SW 1271 (cell line): ENCODE results near the gene TPPP.
"Not testable (repeated sequence)": the region's sequence is repeated elsewhere in the genome, so short reads cannot be mapped to it uniquely, and the experiment has no call there.

Source experiments
- DNase-seq, 2 experiments: peaks; one replicate each; lab custom pipeline; 2025; lab: John Stamatoyannopoulos, UW

The TPPP gene

GRCh38 chr5:692529-693041, 567 bp downstream of the TPPP start:
- not testable (repeated sequence) for DNase-seq

GRCh38 chr5:691817-692528, 1.2 kb downstream of the TPPP start:
- DNase-seq = no peak

- DNase-seq = not testable (repeated sequence)
Observed at GRCh38 chr5:691049-691448, 2.1 kb downstream of the TPPP start.

GRCh38 chr5:690293-690692, 2.9 kb downstream of the TPPP start:
- DNase-seq = not testable (repeated sequence)

GRCh38 chr5:688348-689010, 4.7 kb downstream of the TPPP start:
- DNase-seq = not testable (repeated sequence)

- DNase-seq = not testable (repeated sequence)
Observed at GRCh38 chr5:686936-687335, 6.2 kb downstream of the TPPP start.

GRCh38 chr5:686172-686523, 7.0 kb downstream of the TPPP start:
- not testable (repeated sequence) for DNase-seq

GRCh38 chr5:685262-686171, 7.6 kb downstream of the TPPP start:
- no peak for DNase-seq

GRCh38 chr5:684751-685216, 8.4 kb downstream of the TPPP start:
- no peak for DNase-seq

- DNase-seq = no peak
Observed at GRCh38 chr5:683551-684481, 9.3 kb downstream of the TPPP start.

GRCh38 chr5:682651-683358, 10.3 kb downstream of the TPPP start:
- not testable (repeated sequence) for DNase-seq

GRCh38 chr5:682216-682615, 10.9 kb downstream of the TPPP start:
- not testable (repeated sequence) for DNase-seq

- not testable (repeated sequence) for DNase-seq
Observed at GRCh38 chr5:681317-682191, 11.6 kb downstream of the TPPP start.

- not testable (repeated sequence) for DNase-seq
Observed at GRCh38 chr5:680836-681235, 12.3 kb downstream of the TPPP start.

- DNase-seq = not testable (repeated sequence)
Observed at GRCh38 chr5:680118-680795, 12.9 kb downstream of the TPPP start.

- not testable (repeated sequence) for DNase-seq
Observed at GRCh38 chr5:679166-679895, 13.8 kb downstream of the TPPP start.

GRCh38 chr5:678521-678920, 14.6 kb downstream of the TPPP start:
- DNase-seq = not testable (repeated sequence)
